Natural killer cell (primary cell): ENCODE measurements around the gene SH3PXD2B. TPM values are rescaled to one million over a fixed set of nuclear protein-coding genes. Genes with fewer than 3 reads are reported as not detected.

Experiments used
- ATAC-seq, 3 donors: fragments of 150-1000 bp in 2 of 3; fragments of 200-7000 bp in 1 of 3; cut with Tn5 transposase; 1 replicate in 1 of 3; 2 replicates in 2 of 3; pipeline ENCODE4 v1.10.0; 2021; ENCODE audit warnings: mild to moderate bottlenecking in 2 of 3, moderate library complexity in 2 of 3
- DNase-seq, 2 donors: peaks; one replicate each; pipeline versions ENCODE4 v3.0.0 to v3.0.0-alpha.2; 2013 to 2021; ENCODE audit warnings: mixed read lengths in 1 of 2
- H3K27ac ChIP-seq: one replicate; pipeline ENCODE4 v1.5.1; 2013; ENCODE audit warnings: mild to moderate bottlenecking, low read length
- H3K27me3 ChIP-seq: one replicate; pipeline ENCODE4 v1.6.1; 2013; ENCODE audit warnings: low read length; ENCODE audit not compliant: control insufficient read depth, insufficient read depth
- H3K36me3 ChIP-seq: one replicate; pipeline ENCODE4 v1.6.1; 2013; ENCODE audit warnings: low read length; ENCODE audit not compliant: control insufficient read depth, insufficient read depth
- H3K4me1 ChIP-seq: one replicate; pipeline ENCODE4 v1.6.1; 2013; ENCODE audit warnings: low read length; ENCODE audit not compliant: control insufficient read depth, insufficient read depth
- H3K4me3 ChIP-seq: one replicate; pipeline ENCODE4 v1.5.1; 2013; ENCODE audit warnings: low read length
- H3K9me3 ChIP-seq: one replicate; pipeline ENCODE4 v1.6.1; 2013; ENCODE audit warnings: low read length; ENCODE audit not compliant: control insufficient read depth, insufficient read depth
- H3K27ac Mint-ChIP-seq, 2 donors: one replicate each; pipeline ENCODE4 v1.8.0; 2022; ENCODE audit warnings: mild to moderate bottlenecking in 2 of 2, mixed read lengths in 2 of 2, moderate library complexity in 1 of 2
- H3K27me3 Mint-ChIP-seq, 2 donors: one replicate each; pipeline ENCODE4 v1.8.0; 2022; ENCODE audit warnings: low read depth in 2 of 2, mixed read lengths in 2 of 2
- H3K36me3 Mint-ChIP-seq: one replicate; pipeline ENCODE4 v1.8.0; 2022; ENCODE audit warnings: mixed read lengths
- H3K4me1 Mint-ChIP-seq, 2 donors: one replicate each; pipeline ENCODE4 v1.8.0; 2022; ENCODE audit warnings: mixed read lengths in 2 of 2
- H3K4me3 Mint-ChIP-seq: one replicate; pipeline ENCODE4 v1.8.0; 2022; ENCODE audit warnings: mild to moderate bottlenecking, moderate library complexity, mixed read lengths
- H3K9me3 Mint-ChIP-seq, 2 donors: one replicate each; pipeline ENCODE4 v1.8.0; 2022; ENCODE audit warnings: mixed read lengths in 2 of 2
- CTCF ChIP-seq: fragments of 200-600 bp; IDR thresholded peaks from one replicate; pipeline ENCODE4 v1.8.0; 2022; ENCODE audit warnings: antibody characterized with exemption
- WGBS: methylation state at CpG from one replicate; pipeline ENCODE4 v1.1.7; 2013; ENCODE audit warnings: missing lambda C conversion rate; ENCODE audit not compliant: insufficient coverage; 5-methylcytosine and 5-hydroxymethylcytosine counted together
- intact Hi-C: fragments of 100-400 bp; cut with micrococcal nuclease; formaldehyde crosslinking; loops from one replicate; pipeline ENCODE4 v1.14.2; 2022
- total RNA-seq, 4 donors: library from RNA; stranded (reverse); fragments of 120-200 nt in 1 of 4; gene quantifications; one replicate each; pipeline versions ENCODE4 v1.2.3 to v1.2.4, GENCODE V29; 2013 to 2022

The SH3PXD2B gene
- total RNA-seq, 3 donors from 2014 or later (not counting 1 experiment from before 2014, with no cell fraction given), result 0.25 to 0.35 TPM; not detected in 1

GRCh38 chr5:172407241-172407691 is 47.1 kb downstream of the SH3PXD2B start:
- TF ChIP-seq CTCF, result no peak
- H3K27me3 Mint-ChIP-seq, result peaks cover 0 to 10% of the 10 kb centered on the region in 2 donors
- intact Hi-C loops, result no loop called here
- no peak for DNase-seq
- Histone ChIP-seq H3K9me3 (no peaks in the 10 kb centered on the region), H3K36me3 (no peaks in the 10 kb centered on the region), H3K4me1 (peaks cover 7% of the 10 kb centered on the region), H3K4me3 (no peak overlapping the region), H3K27ac (no peak overlapping the region), H3K27me3 (no peaks in the 10 kb centered on the region)
- H3K4me3 Mint-ChIP-seq, result no peak overlapping the region
- ATAC-seq, result no peak
- 94% methylated on average over 3 of the region's 3 CpGs for WGBS
- no peak overlapping the region for H3K27ac Mint-ChIP-seq
- no peaks in the 10 kb centered on the region for H3K4me1 Mint-ChIP-seq
- H3K36me3 Mint-ChIP-seq, result no peaks in the 10 kb centered on the region
- no peaks in the 10 kb centered on the region for H3K9me3 Mint-ChIP-seq

GRCh38 chr5:172405226-172406107 is 48.9 kb downstream of the SH3PXD2B start:
- H3K27ac Mint-ChIP-seq, result no peak overlapping the region
- H3K36me3 ChIP-seq, result no peaks in the 10 kb centered on the region
- no peaks in the 10 kb centered on the region for H3K27me3 ChIP-seq
- H3K27me3 Mint-ChIP-seq, result peaks cover 0 to 10% of the 10 kb centered on the region in 2 donors
- no peaks in the 10 kb centered on the region for H3K9me3 ChIP-seq
- intact Hi-C loops, result no loop called here
- no peaks in the 10 kb centered on the region for H3K4me1 Mint-ChIP-seq
- H3K27ac ChIP-seq, result no peak overlapping the region
- 85% methylated on average over 8 of the region's 9 CpGs for WGBS
- no peaks in the 10 kb centered on the region for H3K4me1 ChIP-seq
- no peaks in the 10 kb centered on the region for H3K9me3 Mint-ChIP-seq
- H3K4me3 Mint-ChIP-seq, result no peak overlapping the region
- TF ChIP-seq CTCF, result no peak
- no peak for ATAC-seq
- no peak for DNase-seq
- no peaks in the 10 kb centered on the region for H3K36me3 Mint-ChIP-seq
- no peak overlapping the region for H3K4me3 ChIP-seq

GRCh38 chr5:172404746-172405145 is 49.6 kb downstream of the SH3PXD2B start:
- Histone ChIP-seq H3K36me3 (no peaks in the 10 kb centered on the region), H3K4me1 (no peaks in the 10 kb centered on the region), H3K4me3 (no peak overlapping the region), H3K27ac (no peak overlapping the region), H3K9me3 (no peaks in the 10 kb centered on the region), H3K27me3 (no peaks in the 10 kb centered on the region)
- Mint-ChIP-seq H3K4me3 (no peak overlapping the region), H3K9me3 (no peaks in the 10 kb centered on the region), H3K36me3 (no peaks in the 10 kb centered on the region), H3K4me1 (no peaks in the 10 kb centered on the region), H3K27me3 (peaks cover 1 to 12% of the 10 kb centered on the region in 2 donors), H3K27ac (no peak overlapping the region)
- intact Hi-C loops, result no loop called here
- DNase-seq (no peak), ATAC-seq (no peak)
- no peak for TF ChIP-seq CTCF
- WGBS, result 87% methylated on average over 4 of the region's 4 CpGs
